ENCODE results near the gene MRPL27.

Gene MRPL27

GRCh38 chr17:50359998-50360461, 13.0 kb downstream of the MRPL27 start:
- no peak for DNase-seq

- no peak for DNase-seq
Observed at GRCh38 chr17:50359005-50359699, 13.8 kb downstream of the MRPL27 start.

- no peak for DNase-seq
Observed at GRCh38 chr17:50358177-50358576, 14.8 kb downstream of the MRPL27 start.

- DNase-seq: no peak
Observed at GRCh38 chr17:50356892-50357510, 16.0 kb downstream of the MRPL27 start.

GRCh38 chr17:50356418-50356817, 16.6 kb downstream of the MRPL27 start:
- DNase-seq: no peak

- DNase-seq: no peak
Observed at GRCh38 chr17:50355701-50356341, 17.2 kb downstream of the MRPL27 start.

GRCh38 chr17:50355336-50355700, 17.7 kb downstream of the MRPL27 start:
- no peak for DNase-seq

- DNase-seq: no peak
Observed at GRCh38 chr17:50354776-50355175, 18.2 kb downstream of the MRPL27 start.

GRCh38 chr17:50354198-50354597, 18.8 kb downstream of the MRPL27 start:
- DNase-seq: no peak

GRCh38 chr17:50353600-50354195, 19.3 kb downstream of the MRPL27 start:
- DNase-seq: no peak

GRCh38 chr17:50352693-50353599, 20.0 kb downstream of the MRPL27 start:
- no peak for DNase-seq

GRCh38 chr17:50352072-50352692, 20.8 kb downstream of the MRPL27 start:
- DNase-seq: no peak

GRCh38 chr17:50350733-50351132, 22.3 kb downstream of the MRPL27 start:
- DNase-seq: no peak

- DNase-seq: no peak
Observed at GRCh38 chr17:50349243-50349600, 23.8 kb downstream of the MRPL27 start.

GRCh38 chr17:50348522-50349242, 24.3 kb downstream of the MRPL27 start:
- DNase-seq: no peak

GRCh38 chr17:50347894-50348291, 25.1 kb downstream of the MRPL27 start:
- no peak for DNase-seq

GRCh38 chr17:50347117-50347893, 25.7 kb downstream of the MRPL27 start:
- no peak for DNase-seq

GRCh38 chr17:50346313-50347116, 26.5 kb downstream of the MRPL27 start:
- peak; percentile 65 to 67 for DNase-seq

- peak; percentile 90 to 94 for DNase-seq
Observed at GRCh38 chr17:50345432-50346312, 27.3 kb downstream of the MRPL27 start, which contains the start of gene XYLT2. Gene XYLT2 (plus strand): TSS chr17:50346126. CDS start chr17:50346141, 15 bp downstream.
